Activated naive CD4-positive, alpha-beta T cell treated with anti-CD3 and anti-CD28 coated beads, Interleukin-2, amount 50 U/mL, for 24 hours (primary cell): ENCODE measurements around the gene DCTN2.
A peak's percentile ranks its signal among the peaks of the same experiment; 100 is the strongest.

Source experiments
- H3K27ac Mint-ChIP-seq: one replicate; pipeline ENCODE4 v1.8.0; 2021; ENCODE audit warnings: mild to moderate bottlenecking, mixed read lengths
- H3K27me3 Mint-ChIP-seq: one replicate; pipeline ENCODE4 v1.8.0; 2021; ENCODE audit warnings: mixed read lengths
- H3K36me3 Mint-ChIP-seq: one replicate; pipeline ENCODE4 v1.8.0; 2021; ENCODE audit warnings: mixed read lengths
- H3K4me1 Mint-ChIP-seq: one replicate; pipeline ENCODE4 v1.8.0; 2021; ENCODE audit warnings: mixed read lengths
- H3K4me3 Mint-ChIP-seq: one replicate; pipeline ENCODE4 v1.8.0; 2021; ENCODE audit warnings: mild to moderate bottlenecking, mixed read lengths
- H3K9me3 Mint-ChIP-seq: one replicate; pipeline ENCODE4 v1.8.0; 2021; ENCODE audit warnings: mixed read lengths

Gene DCTN2

DNA sequence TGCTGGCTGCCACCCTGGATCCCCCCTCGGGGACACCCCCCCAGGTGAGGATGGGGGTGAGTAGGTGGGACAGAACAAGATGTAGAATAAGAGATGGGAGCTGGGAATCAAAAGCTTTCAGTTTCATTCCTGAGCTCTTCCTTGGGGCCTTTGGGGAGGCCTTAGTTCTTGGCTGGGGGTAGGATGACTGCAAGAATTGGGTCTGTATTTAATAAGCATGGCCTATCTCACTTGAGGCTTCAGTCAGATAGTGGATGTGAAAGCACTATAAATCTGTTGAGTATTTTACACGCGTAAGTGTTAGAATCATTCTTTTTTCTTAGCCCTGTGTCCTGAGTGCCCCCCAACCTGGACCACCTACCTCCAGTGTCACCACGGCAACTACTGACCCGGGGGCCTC, 19.8 kb downstream of the DCTN2 start:
- Mint-ChIP-seq H3K27ac (peak overlapping the region; percentile 59), H3K9me3 (no peaks in the 10 kb centered on the region), H3K36me3 (peaks cover 2% of the 10 kb centered on the region), H3K27me3 (no peaks in the 10 kb centered on the region), H3K4me1 (peaks cover 23% of the 10 kb centered on the region), H3K4me3 (no peak overlapping the region)

DNA sequence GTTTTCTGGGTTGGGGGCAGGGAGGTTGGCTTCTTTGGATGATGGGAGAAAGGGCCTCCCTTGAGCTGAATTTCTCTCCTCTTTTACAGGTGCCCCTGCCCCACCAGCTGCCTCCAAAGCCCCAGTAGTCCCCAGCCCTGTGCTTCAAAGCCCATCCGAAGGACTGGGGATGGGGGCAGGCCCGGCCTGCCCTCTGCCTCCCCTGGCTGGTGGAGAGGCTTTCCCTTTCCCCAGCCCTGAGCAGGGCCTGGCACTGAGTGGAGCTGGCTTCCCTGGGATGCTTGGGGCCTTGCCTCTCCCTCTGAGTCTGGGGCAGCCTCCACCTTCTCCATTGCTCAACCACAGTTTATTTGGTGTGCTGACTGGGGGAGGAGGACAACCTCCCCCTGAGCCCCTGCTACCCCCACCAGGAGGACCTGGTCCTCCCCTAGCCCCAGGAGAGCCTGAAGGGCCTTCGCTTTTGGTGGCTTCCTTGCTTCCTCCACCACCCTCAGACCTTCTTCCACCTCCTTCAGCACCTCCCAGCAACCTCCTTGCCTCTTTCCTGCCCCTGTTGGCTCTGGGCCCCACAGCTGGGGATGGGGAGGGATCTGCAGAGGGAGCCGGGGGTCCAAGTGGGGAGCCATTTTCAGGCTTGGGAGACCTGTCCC, 20.4 kb downstream of the DCTN2 start:
- no peaks in the 10 kb centered on the region for H3K9me3 Mint-ChIP-seq
- H3K36me3 Mint-ChIP-seq: peaks cover 2% of the 10 kb centered on the region
- peaks cover 29% of the 10 kb centered on the region for H3K4me1 Mint-ChIP-seq
- no peaks in the 10 kb centered on the region for H3K27me3 Mint-ChIP-seq
- no peak overlapping the region for H3K4me3 Mint-ChIP-seq
- H3K27ac Mint-ChIP-seq: peak overlapping the region; percentile 59

GRCh38 chr12:57525615-57526383, 21.2 kb downstream of the DCTN2 start:
- Mint-ChIP-seq H3K27me3 (no peaks in the 10 kb centered on the region), H3K27ac (peak overlapping the region; percentile 72), H3K9me3 (no peaks in the 10 kb centered on the region), H3K36me3 (peaks cover 2% of the 10 kb centered on the region), H3K4me1 (peaks cover 32% of the 10 kb centered on the region), H3K4me3 (no peak overlapping the region)

DNA sequence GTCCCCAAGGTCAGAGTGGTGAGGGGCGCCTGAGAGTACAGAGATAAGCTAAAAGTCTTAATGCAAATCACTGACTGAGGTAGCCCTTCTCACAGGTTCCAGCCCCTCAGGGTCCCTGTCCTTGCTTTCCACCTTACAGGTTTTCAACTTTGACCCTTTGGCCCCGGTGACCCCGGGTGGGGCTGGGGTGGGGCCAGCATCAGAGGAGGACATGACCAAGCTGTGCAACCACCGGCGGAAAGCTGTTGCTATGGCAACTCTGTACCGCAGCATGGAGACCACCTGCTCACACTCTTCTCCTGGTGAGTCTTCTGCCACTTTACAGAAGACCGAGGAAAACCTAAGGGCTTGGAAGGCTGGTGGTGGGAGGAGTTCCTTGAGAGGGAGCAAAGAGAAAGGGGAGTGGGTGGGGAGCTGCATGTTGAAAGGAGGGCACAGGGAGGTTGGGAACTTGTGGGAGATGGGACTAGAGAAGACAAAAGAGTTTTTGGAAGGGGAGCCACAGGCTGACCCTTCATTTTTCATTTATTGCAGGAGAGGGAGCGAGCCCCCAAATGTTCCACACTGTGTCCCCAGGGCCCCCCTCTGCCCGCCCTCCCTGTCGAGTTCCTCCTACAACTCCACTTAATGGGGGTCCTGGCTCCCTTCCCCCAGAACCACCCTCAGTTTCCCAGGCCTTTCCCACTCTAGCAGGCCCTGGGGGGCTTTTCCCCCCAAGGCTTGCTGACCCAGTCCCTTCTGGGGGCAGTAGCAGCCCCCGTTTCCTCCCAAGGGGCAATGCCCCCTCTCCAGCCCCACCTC, 22.0 kb downstream of the DCTN2 start:
- H3K36me3 Mint-ChIP-seq: peaks cover 4% of the 10 kb centered on the region
- peaks cover 32% of the 10 kb centered on the region for H3K4me1 Mint-ChIP-seq
- H3K4me3 Mint-ChIP-seq: no peak overlapping the region
- no peaks in the 10 kb centered on the region for H3K27me3 Mint-ChIP-seq
- peak overlapping the region; percentile 72 for H3K27ac Mint-ChIP-seq
- no peaks in the 10 kb centered on the region for H3K9me3 Mint-ChIP-seq

DNA sequence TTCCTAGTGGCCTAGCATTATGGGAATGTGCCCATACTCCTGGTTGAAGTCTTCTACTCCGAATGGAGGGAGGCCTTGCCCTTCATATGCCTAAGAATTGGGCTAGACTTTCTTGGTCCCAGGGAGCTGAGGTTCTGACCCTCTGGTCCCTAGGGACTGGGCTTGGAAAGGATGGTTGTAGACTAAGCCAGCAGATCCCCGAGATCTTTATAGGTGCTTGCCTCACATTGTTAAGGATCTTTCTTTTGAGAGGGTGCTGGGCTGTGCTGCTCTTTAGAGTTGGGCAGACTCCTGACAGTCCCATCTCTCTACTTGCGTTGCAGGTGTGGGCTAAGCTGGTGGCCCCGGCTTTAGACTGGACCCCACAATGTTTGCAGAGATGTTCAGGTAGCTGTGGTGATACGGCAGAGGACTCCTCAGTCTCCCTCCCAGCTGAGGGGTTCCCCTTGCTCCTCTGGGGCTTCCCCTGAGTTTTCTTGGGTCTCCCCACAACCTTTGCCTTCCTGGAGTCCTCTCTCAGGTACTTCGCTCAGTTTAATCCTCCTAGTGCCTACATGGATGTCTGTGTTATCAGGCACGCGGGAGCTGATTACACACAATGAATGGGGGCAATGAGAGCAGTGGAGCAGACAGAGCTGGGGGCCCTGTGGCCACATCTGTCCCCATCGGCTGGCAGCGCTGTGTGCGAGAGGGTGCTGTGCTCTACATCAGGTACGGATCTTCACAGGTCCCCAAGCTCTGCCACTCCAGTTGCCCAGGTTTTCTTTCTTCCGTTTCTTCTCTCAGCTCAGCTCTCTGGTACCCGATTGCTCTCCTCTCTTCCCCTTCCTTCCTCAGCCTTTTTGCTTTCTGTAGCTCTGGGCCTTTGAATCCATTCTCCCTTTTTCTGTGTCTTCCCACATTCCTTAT, 23.0 kb downstream of the DCTN2 start:
- Mint-ChIP-seq H3K27me3 (no peaks in the 10 kb centered on the region), H3K27ac (peak overlapping the region; percentile 90), H3K4me1 (peaks cover 37% of the 10 kb centered on the region)

GRCh38 chr12:57522887-57523705, 23.9 kb downstream of the DCTN2 start:
- peak overlapping the region; percentile 91 for H3K4me3 Mint-ChIP-seq
- H3K27ac Mint-ChIP-seq: peak overlapping the region; percentile 90
- peaks cover 46% of the 10 kb centered on the region for H3K4me1 Mint-ChIP-seq
- H3K9me3 Mint-ChIP-seq: no peaks in the 10 kb centered on the region
- H3K36me3 Mint-ChIP-seq: peaks cover 15% of the 10 kb centered on the region
- H3K27me3 Mint-ChIP-seq: no peaks in the 10 kb centered on the region

More for the DNA sequence above, 23.0 kb downstream of the DCTN2 start:
- Mint-ChIP-seq H3K9me3 (no peaks in the 10 kb centered on the region), H3K36me3 (peaks cover 10% of the 10 kb centered on the region), H3K4me3 (peak overlapping the region; percentile 91)

- peak within 1 kb of the TSS; percentile 91 for H3K4me3 Mint-ChIP-seq
- no peaks in the 10 kb centered on the region for H3K27me3 Mint-ChIP-seq
- no peaks in the 10 kb centered on the region for H3K9me3 Mint-ChIP-seq
- peaks cover 16% of the 10 kb centered on the region for H3K36me3 Mint-ChIP-seq
- peaks cover 54% of the 10 kb centered on the region for H3K4me1 Mint-ChIP-seq
- H3K27ac Mint-ChIP-seq: peak within 1 kb of the TSS; percentile 98
Measured at GRCh38 chr12:57522011-57522886, 24.7 kb downstream of the DCTN2 start, which contains the start of gene MBD6. TSS of gene MBD6 (plus strand) at chr12:57522824. CDS start at chr12:57524304, 1,480 bp downstream.

DNA sequence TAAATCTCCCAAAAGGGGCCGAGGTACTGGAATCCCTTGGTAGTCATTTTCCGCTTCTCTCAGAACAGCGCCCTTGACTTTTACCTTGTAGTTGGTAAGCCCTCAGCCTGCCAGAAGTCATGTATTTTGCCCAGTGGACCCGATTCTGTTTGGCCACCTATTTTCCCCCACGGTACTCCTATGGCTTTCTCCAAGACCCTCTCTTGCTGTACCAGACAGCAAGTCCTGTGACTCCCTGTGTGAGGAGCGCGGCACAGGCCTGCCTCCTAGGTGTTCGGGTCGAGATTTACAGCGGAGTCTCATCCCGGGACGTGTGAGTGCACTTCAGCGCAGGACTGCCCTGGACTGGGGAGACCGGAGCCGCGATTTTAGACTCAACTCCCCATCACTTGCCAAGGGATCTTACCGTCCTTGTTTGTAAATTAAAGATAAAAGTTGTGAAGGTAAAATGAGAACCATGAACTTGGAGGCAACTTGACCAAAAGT, 25.4 kb downstream of the DCTN2 start:
- Mint-ChIP-seq H3K4me3 (peak overlapping the region; percentile 91), H3K27ac (peak overlapping the region; percentile 98), H3K4me1 (peaks cover 61% of the 10 kb centered on the region), H3K27me3 (no peaks in the 10 kb centered on the region), H3K9me3 (no peaks in the 10 kb centered on the region), H3K36me3 (peaks cover 16% of the 10 kb centered on the region)

DNA sequence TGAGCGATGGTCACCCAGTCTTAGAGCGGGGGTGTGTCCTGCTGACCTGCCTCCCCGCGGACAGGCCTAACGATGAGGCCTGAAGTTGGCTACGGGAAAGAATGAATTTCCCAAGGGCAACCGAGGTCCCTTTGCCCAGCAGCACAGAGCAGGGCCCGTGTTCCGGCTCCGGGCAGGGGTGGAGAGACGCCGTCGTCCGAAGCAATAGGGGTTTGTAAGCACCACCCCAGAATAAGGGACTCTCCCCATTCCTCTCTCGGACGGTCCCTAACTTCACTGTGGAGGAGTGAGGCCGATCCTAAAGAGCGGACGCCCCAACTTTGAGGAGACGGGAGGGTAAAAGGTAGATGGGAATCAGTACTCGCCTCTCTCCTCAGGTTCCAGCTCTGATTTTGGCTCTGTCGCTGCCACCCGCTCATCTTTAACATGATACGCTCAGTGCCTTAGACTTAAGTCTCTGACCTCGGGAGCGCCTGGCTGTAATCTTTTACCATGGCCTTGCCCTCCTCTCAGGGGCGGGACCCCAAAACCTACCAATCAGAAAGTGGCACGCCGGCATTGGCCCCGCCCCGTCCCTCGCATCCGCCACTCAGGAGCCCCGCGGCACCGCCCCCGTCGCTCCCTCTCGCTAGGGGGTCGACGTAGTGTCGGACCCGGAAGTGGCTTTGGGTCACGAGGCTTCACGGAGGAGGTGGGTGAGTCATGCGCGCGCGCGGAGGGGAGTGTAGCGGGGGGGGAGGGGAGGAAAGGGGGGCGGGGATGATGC, 26.8 kb downstream of the DCTN2 start, which contains the start of gene DDIT3:
Gene DDIT3, minus strand, starts transcription at position 462 of the 766 bp plus-strand sequence. CDS start 3,108 bp downstream, outside the sequence.
- no peaks in the 10 kb centered on the region for H3K27me3 Mint-ChIP-seq
- peaks cover 60% of the 10 kb centered on the region for H3K4me1 Mint-ChIP-seq
- no peaks in the 10 kb centered on the region for H3K9me3 Mint-ChIP-seq
- peak within 1 kb of the TSS; percentile 95 for H3K4me3 Mint-ChIP-seq
- peak within 1 kb of the TSS; percentile 98 for H3K27ac Mint-ChIP-seq
- H3K36me3 Mint-ChIP-seq: peaks cover 21% of the 10 kb centered on the region

DNA sequence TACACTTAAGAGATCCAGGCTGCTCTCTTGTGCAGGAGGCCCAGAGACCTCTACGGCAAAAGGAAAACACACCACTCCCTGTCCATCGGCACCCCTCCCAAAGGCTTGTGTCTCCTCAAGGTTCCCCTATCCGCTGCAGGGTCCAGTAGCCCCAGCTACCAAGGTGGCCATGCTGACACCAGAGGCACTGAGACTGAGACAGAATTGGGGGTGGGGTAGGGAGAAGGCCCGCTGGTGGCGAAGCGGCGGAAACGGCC, 27.3 kb downstream of the DCTN2 start:
- peaks cover 21% of the 10 kb centered on the region for H3K36me3 Mint-ChIP-seq
- no peaks in the 10 kb centered on the region for H3K9me3 Mint-ChIP-seq
- no peaks in the 10 kb centered on the region for H3K27me3 Mint-ChIP-seq
- peak overlapping the region; percentile 98 for H3K27ac Mint-ChIP-seq
- peak overlapping the region; percentile 95 for H3K4me3 Mint-ChIP-seq
- peaks cover 55% of the 10 kb centered on the region for H3K4me1 Mint-ChIP-seq

- Mint-ChIP-seq H3K36me3 (peaks cover 21% of the 10 kb centered on the region), H3K27ac (peak overlapping the region; percentile 98), H3K4me3 (peak overlapping the region; percentile 95), H3K4me1 (peaks cover 50% of the 10 kb centered on the region), H3K27me3 (no peaks in the 10 kb centered on the region), H3K9me3 (no peaks in the 10 kb centered on the region)
Measured at GRCh38 chr12:57518920-57519795, 27.8 kb downstream of the DCTN2 start.
